HG03520 (cell line): ENCODE data around the gene FOXO3.
A peak's percentile ranks its signal among the peaks of the same experiment; 100 is the strongest.

Experiments used
- ATAC-seq: cut with Tn5 transposase; IDR thresholded peaks from one replicate; pipeline ENCODE4 v1.9.1; 2021; ENCODE audit warnings: mild to moderate bottlenecking, moderate library complexity; ENCODE audit not compliant: unreplicated experiment

FOXO3 gene

GRCh38 chr6:108574457-108575141 is 13.9 kb downstream of the FOXO3 start:
- no peak for ATAC-seq

DNA sequence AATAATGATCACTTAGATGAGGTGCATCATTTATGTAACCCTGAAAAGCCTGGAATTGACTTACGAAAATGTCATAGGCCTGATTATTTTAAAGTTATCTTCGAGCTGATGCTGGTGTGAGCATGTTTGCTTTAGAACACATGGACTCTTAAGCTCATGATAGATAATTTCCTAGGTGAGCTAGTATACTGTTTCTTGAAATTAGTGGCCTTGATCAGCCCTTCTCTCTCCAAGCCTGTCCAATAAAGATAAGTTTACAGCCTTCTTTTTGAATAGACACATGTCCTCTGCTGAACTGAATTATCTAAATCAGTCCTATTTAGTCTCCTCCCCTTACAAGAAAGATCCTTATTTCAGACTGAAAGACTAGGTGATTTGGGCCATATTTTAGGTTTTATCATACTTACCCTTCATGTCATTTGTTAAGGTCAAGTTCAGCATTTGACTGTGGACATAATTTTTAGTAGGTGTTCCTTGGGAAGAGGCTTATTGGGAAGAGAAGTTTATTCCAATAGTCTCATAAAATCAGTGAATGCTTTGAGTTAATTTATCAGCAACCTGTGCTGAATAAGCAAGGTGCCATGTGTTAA is 15.3 kb downstream of the FOXO3 start:
- no peak for ATAC-seq

DNA sequence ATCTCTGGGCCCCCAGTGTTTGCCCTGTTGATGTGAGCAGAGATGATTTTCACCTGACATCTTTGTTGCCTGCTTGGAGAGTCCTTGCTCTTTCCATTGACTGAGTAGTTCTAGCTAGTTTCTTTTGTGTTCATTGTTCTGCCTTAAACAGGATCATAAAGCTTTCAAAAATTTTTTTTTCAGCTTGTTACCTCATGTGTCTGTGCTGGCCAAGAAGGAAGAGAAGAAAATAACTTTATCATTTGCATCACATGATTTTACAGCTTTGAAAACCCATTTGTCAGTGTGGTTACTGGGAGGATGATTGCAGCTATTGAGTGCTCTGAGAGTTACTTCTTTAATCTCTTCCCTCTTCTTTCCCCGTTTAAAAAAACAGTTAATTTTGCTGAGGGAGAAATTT is 16.0 kb downstream of the FOXO3 start:
- no peak for ATAC-seq

GRCh38 chr6:108578166-108578565 is 17.4 kb downstream of the FOXO3 start:
- ATAC-seq: no peak

DNA sequence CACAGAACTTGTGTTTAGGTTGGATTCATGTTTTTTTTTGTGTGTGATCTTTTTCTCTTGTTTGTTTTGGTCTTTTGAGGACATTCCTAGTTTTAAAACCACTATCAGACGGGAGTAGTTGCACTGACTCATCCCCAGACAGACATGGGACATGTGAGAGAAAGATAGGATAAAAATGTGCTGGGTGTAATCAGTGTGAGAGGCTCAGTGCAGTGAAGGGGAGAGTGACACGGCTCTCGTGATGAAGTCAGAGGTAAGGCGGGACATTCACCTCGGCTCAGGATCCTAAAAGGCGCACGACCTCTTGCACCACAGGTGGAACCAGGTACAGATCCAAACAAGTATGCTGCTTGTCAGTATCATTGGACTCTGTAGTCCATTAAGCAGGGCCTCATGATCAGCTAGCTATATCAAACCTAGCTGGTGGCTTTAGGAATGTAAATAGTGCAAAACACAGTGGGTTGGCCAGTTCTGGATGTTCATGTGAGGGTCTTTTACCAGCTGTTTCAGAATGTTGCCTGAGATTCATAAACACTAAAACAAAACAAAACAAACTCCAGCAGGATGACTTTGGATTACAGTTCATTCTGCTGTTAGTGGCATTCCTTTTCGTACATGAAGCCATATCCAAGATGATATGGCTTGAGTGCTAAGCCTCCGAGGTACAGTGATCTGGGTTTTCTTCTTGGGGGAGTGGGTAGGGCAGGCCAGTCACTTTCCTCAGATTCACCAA is 18.0 kb downstream of the FOXO3 start:
- ATAC-seq: no peak

DNA sequence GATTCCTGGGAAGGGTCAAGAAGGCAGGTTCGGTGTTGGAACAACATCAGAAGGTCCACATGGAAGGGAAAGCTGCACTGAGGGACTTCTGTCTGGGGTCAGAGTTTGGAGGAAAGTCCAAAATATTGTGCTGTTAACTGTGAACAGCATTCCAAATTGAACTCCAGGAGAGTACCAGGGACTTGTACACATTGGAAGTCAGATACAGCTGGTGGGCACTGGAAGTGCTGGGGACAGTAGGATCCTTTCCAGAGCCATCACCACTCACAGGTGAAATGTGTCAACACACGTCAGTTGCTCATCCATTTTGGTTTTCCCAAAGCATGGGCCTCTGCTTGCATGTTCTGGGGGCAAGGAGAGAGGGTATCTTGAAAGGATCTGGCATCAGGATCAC is 18.6 kb downstream of the FOXO3 start:
- ATAC-seq: no peak

GRCh38 chr6:108580646-108581045 is 19.9 kb downstream of the FOXO3 start:
- ATAC-seq: no peak

- ATAC-seq: no peak
These were observed 20.7 kb downstream of the FOXO3 start for GRCh38 chr6:108581237-108581931.

GRCh38 chr6:108581932-108582475 is 21.3 kb downstream of the FOXO3 start:
- ATAC-seq: no peak

DNA sequence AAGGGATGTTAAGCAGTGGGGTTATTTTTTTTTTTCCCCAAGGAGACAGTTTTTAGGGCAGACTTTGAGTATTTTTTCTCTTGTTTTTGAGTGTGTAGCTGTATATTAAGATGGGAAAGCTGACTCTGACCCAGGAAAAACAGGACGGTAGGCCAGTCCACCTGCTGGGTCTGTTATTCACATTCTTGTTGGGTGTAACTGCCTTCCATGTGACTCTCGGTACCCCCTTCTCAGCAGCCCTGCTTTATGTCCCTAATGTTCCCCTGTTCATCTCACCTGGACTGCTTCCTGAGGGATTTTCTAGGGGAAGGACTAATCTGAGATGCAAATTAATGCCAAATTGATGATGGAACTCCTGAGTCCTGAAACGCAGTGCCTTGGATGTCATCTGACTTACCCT is 21.9 kb downstream of the FOXO3 start:
- ATAC-seq: no peak

- ATAC-seq: no peak
These were observed 23.6 kb downstream of the FOXO3 start for GRCh38 chr6:108584323-108584722.

- ATAC-seq: no peak
These were observed 24.6 kb downstream of the FOXO3 start for GRCh38 chr6:108585359-108585758.

GRCh38 chr6:108585921-108586536 is 25.3 kb downstream of the FOXO3 start:
- no peak for ATAC-seq

GRCh38 chr6:108587258-108588059 is 26.7 kb downstream of the FOXO3 start:
- no peak for ATAC-seq

DNA sequence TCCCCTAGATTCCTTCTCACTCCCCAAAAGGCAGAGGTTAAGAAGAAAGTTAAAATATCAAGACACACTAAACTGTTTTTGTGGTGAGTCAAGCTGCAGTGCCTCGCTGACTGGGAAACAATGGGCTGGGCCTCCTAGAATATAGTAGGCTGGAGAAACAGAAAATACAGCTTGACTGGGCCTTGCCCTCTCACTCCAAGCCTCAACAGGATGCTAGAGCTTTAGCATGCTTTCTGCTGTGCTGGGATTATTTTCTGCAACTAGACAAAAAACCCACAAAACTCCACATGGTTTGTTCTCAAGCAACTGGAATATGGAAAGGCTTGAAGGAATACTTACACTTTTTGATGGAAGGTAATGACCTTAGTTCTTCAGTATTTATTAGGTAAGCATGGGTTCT is 27.9 kb downstream of the FOXO3 start:
- ATAC-seq: no peak

DNA sequence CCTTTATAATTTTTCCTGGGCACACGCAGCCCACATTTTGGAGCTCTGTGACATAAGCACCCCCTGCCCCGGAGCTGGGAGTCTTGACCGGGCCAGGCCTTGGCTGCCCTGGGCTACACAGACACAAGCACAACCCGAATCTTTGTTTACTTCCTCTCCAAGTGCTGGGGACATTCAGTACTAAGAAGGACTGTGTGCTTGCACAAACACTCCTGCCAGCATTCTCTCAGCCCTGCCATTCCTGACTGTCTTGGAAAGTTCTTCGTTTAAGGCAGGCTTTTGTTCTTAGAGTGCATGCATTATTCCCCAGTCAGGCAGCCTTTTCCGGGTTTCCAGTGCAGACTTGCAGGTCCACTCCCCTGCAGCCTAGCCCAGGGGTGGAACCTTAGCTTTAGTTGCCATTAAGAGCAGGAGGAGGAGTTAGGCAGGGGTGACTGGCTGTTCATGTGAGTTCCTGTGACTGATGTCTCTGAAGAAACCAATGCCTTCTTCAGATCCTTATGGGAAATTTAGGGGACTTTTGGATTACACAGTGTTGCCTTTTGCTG is 28.6 kb downstream of the FOXO3 start:
- no peak for ATAC-seq

DNA sequence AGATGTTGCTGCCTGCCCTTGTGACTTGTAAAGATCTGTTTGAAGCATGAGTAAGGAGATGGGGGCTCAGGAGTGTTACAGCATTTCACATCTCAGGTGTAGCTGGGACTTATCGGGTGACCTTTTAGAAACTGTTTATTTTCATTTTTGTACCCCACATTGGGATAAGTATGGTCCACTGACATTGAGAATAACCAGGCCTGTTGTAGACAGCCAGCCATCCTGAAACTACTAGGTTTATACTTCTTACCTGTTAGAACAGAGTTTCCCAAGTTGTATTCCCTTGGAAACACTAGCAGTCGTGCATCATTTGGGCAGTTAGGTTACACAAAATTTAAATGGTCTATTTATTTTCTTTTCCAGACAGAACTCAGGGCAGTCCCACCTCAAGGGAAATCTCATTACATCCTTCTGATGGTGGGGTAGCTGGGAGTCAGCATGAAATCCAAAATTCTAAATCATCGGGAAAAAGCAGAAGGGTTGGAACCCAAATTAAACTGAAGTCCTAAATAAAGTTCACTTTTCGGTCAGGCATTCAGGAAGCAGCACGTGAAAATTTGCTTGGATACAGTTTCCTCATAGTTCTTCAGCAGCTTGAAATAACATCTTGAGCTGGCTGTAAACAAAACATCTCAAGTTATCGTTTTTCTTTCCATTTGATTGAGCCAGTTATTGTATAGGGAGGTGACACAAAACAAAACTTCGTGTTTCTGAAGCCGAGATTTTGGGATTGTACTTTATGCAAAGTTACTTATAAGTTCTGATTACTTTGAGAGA is 30.5 kb downstream of the FOXO3 start:
- ATAC-seq: no peak

DNA sequence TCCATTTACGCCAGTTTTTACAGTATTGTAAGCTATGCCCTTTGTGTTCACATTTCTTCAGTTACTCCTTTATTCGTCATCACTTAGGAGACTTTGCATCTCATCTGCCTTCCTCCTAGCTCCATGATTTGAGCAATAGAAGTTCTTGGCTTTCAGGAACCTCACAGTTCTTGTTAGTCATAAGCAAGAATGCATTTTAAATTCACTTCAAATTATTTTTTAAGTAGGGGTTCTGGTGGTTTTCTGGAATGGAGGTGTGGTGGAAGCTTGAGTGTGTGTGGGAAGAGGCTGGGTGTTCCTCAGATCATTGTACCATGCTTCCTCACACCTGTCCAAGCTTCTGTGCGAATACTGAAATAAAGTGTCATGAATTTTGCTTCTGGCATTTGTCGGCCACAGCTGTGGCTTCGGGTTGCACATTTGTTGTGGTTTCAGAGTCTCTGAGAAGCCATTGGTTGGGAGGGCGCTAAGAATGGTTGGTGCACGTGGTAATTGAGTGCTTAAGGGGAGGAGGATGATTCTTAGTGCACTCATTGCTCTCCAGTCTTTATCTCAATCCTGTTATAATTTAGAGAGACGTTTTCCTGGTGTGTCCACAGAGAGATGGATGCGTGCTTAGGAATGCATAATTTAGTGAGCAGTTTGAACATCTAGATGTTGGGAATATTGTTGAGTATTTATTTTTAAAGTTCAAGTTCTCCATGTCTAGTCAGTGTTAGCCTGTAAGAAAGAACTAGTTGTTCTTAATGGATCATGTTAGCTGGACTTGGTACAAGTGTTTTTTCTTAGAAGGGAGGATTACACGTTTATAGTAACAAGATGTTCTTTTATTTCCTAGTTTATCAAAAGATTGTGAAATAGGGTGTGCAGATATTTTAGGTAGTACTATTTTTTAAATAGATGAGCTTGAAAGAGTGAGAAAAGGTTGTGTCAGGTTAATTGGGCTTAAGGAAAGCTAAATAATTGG is 31.9 kb downstream of the FOXO3 start:
- ATAC-seq: peak; percentile 86
